H9 (cell line): ENCODE measurements around the gene CDH4. TPM values are rescaled to one million over a fixed set of nuclear protein-coding genes. Genes with fewer than 3 reads are reported as not detected.

Source experiments
- DNase-seq: peaks from one replicate; pipeline ENCODE4 v3.0.0-alpha.2; 2017
- H2AFZ ChIP-seq: one replicate; pipeline ENCODE4 v1.6.1; 2013; ENCODE audit warnings: mild to moderate bottlenecking, low read length, control low read depth, moderate library complexity
- H2AK5ac ChIP-seq: 2 replicates; pipeline ENCODE4 v1.6.1; 2013; ENCODE audit warnings: low read length, control low read depth, mixed read lengths; ENCODE audit not compliant: insufficient read length
- H2BK120ac ChIP-seq: one replicate; pipeline ENCODE4 v1.6.1; 2013; ENCODE audit warnings: low read depth, mild to moderate bottlenecking, low read length, control low read depth, inconsistent platforms; ENCODE audit not compliant: poor library complexity, severe bottlenecking
- H2BK12ac ChIP-seq: 2 replicates; pipeline ENCODE4 v1.6.1; 2013; ENCODE audit warnings: low read length, control low read depth, mixed read lengths, low read depth; ENCODE audit not compliant: insufficient read length
- H2BK15ac ChIP-seq: 2 replicates; pipeline ENCODE4 v1.6.1; 2013; ENCODE audit warnings: low read depth, low read length, control low read depth
- H2BK20ac ChIP-seq: one replicate; pipeline ENCODE4 v1.6.1; 2013; ENCODE audit warnings: low read depth, mild to moderate bottlenecking, low read length, control low read depth, inconsistent platforms; ENCODE audit not compliant: poor library complexity, severe bottlenecking
- H2BK5ac ChIP-seq: 2 replicates; pipeline ENCODE4 v1.6.1; 2013; ENCODE audit warnings: low read length, control low read depth, mixed read lengths; ENCODE audit not compliant: insufficient read length
- H3K14ac ChIP-seq: 2 replicates; pipeline ENCODE4 v1.6.1; 2013; ENCODE audit warnings: low read length, control low read depth; ENCODE audit not compliant: insufficient read depth
- H3K18ac ChIP-seq: 2 replicates; pipeline ENCODE4 v1.6.1; 2013; ENCODE audit warnings: low read depth, mild to moderate bottlenecking, mixed read lengths, low read length, control low read depth; ENCODE audit not compliant: insufficient read length
- H3K23ac ChIP-seq: 2 replicates; pipeline ENCODE4 v1.6.1; 2013; ENCODE audit warnings: low read length, control low read depth, mixed read lengths, low read depth; ENCODE audit not compliant: insufficient read length
- H3K23me2 ChIP-seq: 2 replicates; pipeline ENCODE4 v1.6.1; 2013; ENCODE audit warnings: low read depth, mild to moderate bottlenecking, mixed read lengths, low read length, control low read depth; ENCODE audit not compliant: insufficient read length, poor library complexity, severe bottlenecking
- H3K27ac ChIP-seq: 2 replicates; pipeline ENCODE4 v1.5.1; 2013; ENCODE audit warnings: low read length, control low read depth, mixed read lengths, low read depth; ENCODE audit not compliant: insufficient read length
- H3K27me3 ChIP-seq: 2 replicates; pipeline ENCODE4 v1.6.1; 2013; ENCODE audit warnings: low read length, control low read depth, inconsistent platforms; ENCODE audit not compliant: insufficient read depth
- H3K4ac ChIP-seq: 2 replicates; pipeline ENCODE4 v1.6.1; 2013; ENCODE audit warnings: low read depth, mild to moderate bottlenecking, control low read depth, inconsistent platforms, low read length, moderate library complexity
- H3K4me1 ChIP-seq: 2 replicates; pipeline ENCODE4 v1.6.1; 2013; ENCODE audit warnings: low read length, control low read depth, inconsistent platforms; ENCODE audit not compliant: insufficient read depth
- H3K4me2 ChIP-seq: 2 replicates; pipeline ENCODE4 v1.6.1; 2013; ENCODE audit warnings: low read length, control low read depth, mixed read lengths; ENCODE audit not compliant: insufficient read length, insufficient read depth
- H3K56ac ChIP-seq: 2 replicates; pipeline ENCODE4 v1.6.1; 2013; ENCODE audit warnings: low read depth, mild to moderate bottlenecking, mixed read lengths, low read length, control low read depth; ENCODE audit not compliant: insufficient read length
- H3K79me1 ChIP-seq: 2 replicates; pipeline ENCODE4 v1.6.1; 2013; ENCODE audit warnings: low read depth, mild to moderate bottlenecking, moderate library complexity, low read length, control low read depth, inconsistent platforms; ENCODE audit not compliant: insufficient read depth, poor library complexity, severe bottlenecking
- H3K79me2 ChIP-seq: 2 replicates; pipeline ENCODE4 v1.6.1; 2013; ENCODE audit warnings: low read length, control low read depth, inconsistent platforms; ENCODE audit not compliant: insufficient read depth
- H3K9ac ChIP-seq: 2 replicates; pipeline ENCODE4 v1.6.1; 2013; ENCODE audit warnings: low read length, control low read depth, mixed read lengths; ENCODE audit not compliant: insufficient read length; ENCODE audit errors: extremely low read depth
- H3K9me3 ChIP-seq: one replicate; pipeline ENCODE4 v1.6.1; 2013; ENCODE audit warnings: low read depth, low read length, inconsistent platforms; ENCODE audit not compliant: control insufficient read depth
- H3T11ph ChIP-seq: one replicate; pipeline ENCODE4 v1.6.1; 2013; ENCODE audit warnings: mild to moderate bottlenecking, low read length, control low read depth, inconsistent platforms
- H4K20me1 ChIP-seq: one replicate; pipeline ENCODE4 v1.6.1; 2013; ENCODE audit not compliant: control insufficient read depth, insufficient read length, insufficient read depth
- H4K5ac ChIP-seq: 2 replicates; pipeline ENCODE4 v1.6.1; 2013; ENCODE audit warnings: low read depth, mild to moderate bottlenecking, mixed read lengths, low read length, control low read depth; ENCODE audit not compliant: insufficient read length
- H4K8ac ChIP-seq: replicated peaks from 2 replicates; pipeline ENCODE4 v1.6.1; 2013; ENCODE audit warnings: low read length, control low read depth, mixed read lengths, low read depth; ENCODE audit not compliant: insufficient read length
- H4K91ac ChIP-seq: 2 replicates; pipeline ENCODE4 v1.6.1; 2013; ENCODE audit warnings: low read depth, mild to moderate bottlenecking, moderate library complexity, mixed read lengths, low read length, control low read depth; ENCODE audit not compliant: insufficient read length
- H3K27ac Mint-ChIP-seq, 3 experiments: 2 replicates in 2 of 3; 3 replicates in 1 of 3; pipeline ENCODE4 v1.8.0; 2020 to 2021; ENCODE audit warnings: mixed read lengths in 3 of 3, mild to moderate bottlenecking in 1 of 3, moderate library complexity in 1 of 3
- H3K27me3 Mint-ChIP-seq: 2 replicates; pipeline ENCODE4 v1.8.0; 2021; ENCODE audit warnings: low read depth, mild to moderate bottlenecking, moderate library complexity, mixed read lengths
- H3K36me3 Mint-ChIP-seq, 3 experiments: 2 replicates in 2 of 3; 3 replicates in 1 of 3; pipeline ENCODE4 v1.8.0; 2020 to 2021; ENCODE audit warnings: low read depth in 3 of 3, mixed read lengths in 3 of 3; ENCODE audit not compliant: insufficient read depth in 1 of 3
- H3K4me1 Mint-ChIP-seq, 2 experiments: 2 replicates each; pipeline ENCODE4 v1.8.0; 2020; ENCODE audit warnings: mixed read lengths in 2 of 2
- H3K4me3 Mint-ChIP-seq, 2 experiments: 2 replicates in 1 of 2; 3 replicates in 1 of 2; pipeline ENCODE4 v1.8.0; 2020 to 2021; ENCODE audit warnings: mild to moderate bottlenecking in 2 of 2, mixed read lengths in 2 of 2, moderate library complexity in 1 of 2
- H3K9me3 Mint-ChIP-seq, 2 experiments: 2 replicates in 1 of 2; 3 replicates in 1 of 2; pipeline ENCODE4 v1.8.0; 2020; ENCODE audit warnings: mild to moderate bottlenecking in 2 of 2, mixed read lengths in 2 of 2, moderate library complexity in 1 of 2
- WGBS: extraction: QIAGEN DNeasy Blood & Tissue Kit; methylation state at CpG from one replicate; pipeline ENCODE4 v1.1.7; 2013; ENCODE audit warnings: missing lambda C conversion rate, low lambda C conversion rate, mixed read lengths; ENCODE audit not compliant: insufficient read length; ENCODE audit errors: extremely low coverage; 5-methylcytosine and 5-hydroxymethylcytosine counted together
- total RNA-seq: library from RNA; stranded (reverse); gene quantifications from 2 replicates; pipeline ENCODE4 v1.2.1, GENCODE V29; 2021
- TF ChIP-seq, protein P1 (sequence below): fragments of 200-600 bp; sonication (generic); conservative IDR thresholded peaks from 3 replicates; pipeline ENCODE4 v1.8.0; 2021; ENCODE audit warnings: antibody characterized with exemption, mild to moderate bottlenecking

Gene CDH4
- total RNA-seq, 1 experiment from 2014 or later: 3.0 TPM

DNA sequence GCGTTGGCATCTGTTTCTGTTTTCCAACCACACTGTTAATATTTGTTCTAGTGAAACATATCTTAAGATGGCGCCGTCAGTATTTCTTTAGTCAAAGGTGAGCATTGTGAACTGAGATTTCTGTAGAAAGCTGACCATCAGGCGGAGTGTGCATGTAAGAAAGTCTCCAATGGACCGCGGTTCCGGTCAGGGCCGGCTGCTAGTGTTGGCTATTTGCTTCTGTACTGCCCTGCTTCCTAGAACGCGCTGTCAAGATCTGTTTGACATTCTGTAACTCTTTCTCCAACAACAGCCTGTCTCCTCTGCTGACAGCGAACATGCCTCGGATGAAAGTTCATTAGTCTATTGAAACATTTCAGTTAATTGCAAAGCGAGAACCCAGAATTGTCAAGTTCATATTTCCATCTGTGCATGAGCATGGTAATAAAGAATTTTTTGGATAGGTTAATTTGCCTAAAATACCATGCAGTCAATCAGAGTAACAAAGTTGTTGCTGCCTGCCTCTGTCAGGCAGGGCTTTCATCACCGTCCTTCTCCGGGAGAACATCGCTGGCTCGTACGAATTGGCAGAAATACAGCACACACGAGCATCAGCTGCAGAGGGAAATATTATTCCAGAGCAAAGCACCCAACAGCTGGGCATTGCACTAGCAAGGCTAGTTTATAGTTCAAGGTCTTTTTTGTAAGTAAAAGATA, 369.1 kb downstream of the CDH4 start:
- H3K79me1 ChIP-seq: no peaks in the 10 kb centered on the region
- no peak overlapping the region for H4K91ac ChIP-seq
- H3K9ac ChIP-seq: no peak overlapping the region
- H4K20me1 ChIP-seq: no peaks in the 10 kb centered on the region
- WGBS: no CpG with 5 or more reads among the region's 19 CpGs
- H2BK15ac ChIP-seq: no peak overlapping the region
- no peak overlapping the region for H3K14ac ChIP-seq
- H3T11ph ChIP-seq: no peak overlapping the region
- no peak for DNase-seq
- no peak overlapping the region for H4K5ac ChIP-seq
- no peak overlapping the region for H2AK5ac ChIP-seq
- Mint-ChIP-seq H3K4me3 (no peak overlapping the region), H3K27me3 (peaks cover 83% of the 10 kb centered on the region), H3K4me1 (no peaks in the 10 kb centered on the region), H3K9me3 (peaks cover 7 to 8% of the 10 kb centered on the region in 2 experiments; a peak in 4 of 5 replicates), H3K36me3 (peaks cover 0 to 7% (median 0%) of the 10 kb centered on the region in 3 experiments; a peak in 2 of 7 replicates), H3K27ac (no peak overlapping the region)
- no peak overlapping the region for H3K27ac ChIP-seq
- H3K4ac ChIP-seq: no peak overlapping the region
- H4K8ac ChIP-seq: no peak overlapping the region
- H2BK120ac ChIP-seq: no peak overlapping the region
- H2BK5ac ChIP-seq: no peak overlapping the region
- no peaks in the 10 kb centered on the region for H3K4me1 ChIP-seq
- H2BK20ac ChIP-seq: no peak overlapping the region
- no peak overlapping the region for H2BK12ac ChIP-seq
- TF ChIP-seq, protein P1, sequence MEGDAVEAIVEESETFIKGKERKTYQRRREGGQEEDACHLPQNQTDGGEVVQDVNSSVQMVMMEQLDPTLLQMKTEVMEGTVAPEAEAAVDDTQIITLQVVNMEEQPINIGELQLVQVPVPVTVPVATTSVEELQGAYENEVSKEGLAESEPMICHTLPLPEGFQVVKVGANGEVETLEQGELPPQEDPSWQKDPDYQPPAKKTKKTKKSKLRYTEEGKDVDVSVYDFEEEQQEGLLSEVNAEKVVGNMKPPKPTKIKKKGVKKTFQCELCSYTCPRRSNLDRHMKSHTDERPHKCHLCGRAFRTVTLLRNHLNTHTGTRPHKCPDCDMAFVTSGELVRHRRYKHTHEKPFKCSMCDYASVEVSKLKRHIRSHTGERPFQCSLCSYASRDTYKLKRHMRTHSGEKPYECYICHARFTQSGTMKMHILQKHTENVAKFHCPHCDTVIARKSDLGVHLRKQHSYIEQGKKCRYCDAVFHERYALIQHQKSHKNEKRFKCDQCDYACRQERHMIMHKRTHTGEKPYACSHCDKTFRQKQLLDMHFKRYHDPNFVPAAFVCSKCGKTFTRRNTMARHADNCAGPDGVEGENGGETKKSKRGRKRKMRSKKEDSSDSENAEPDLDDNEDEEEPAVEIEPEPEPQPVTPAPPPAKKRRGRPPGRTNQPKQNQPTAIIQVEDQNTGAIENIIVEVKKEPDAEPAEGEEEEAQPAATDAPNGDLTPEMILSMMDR: no peak
- no peaks in the 10 kb centered on the region for H3K23me2 ChIP-seq
- H3K4me2 ChIP-seq: no peak overlapping the region
- H3K27me3 ChIP-seq: no peaks in the 10 kb centered on the region; the same call in 1 of the 2 replicates
- H3K56ac ChIP-seq: no peak overlapping the region
- H3K23ac ChIP-seq: no peak overlapping the region
- H3K18ac ChIP-seq: no peak overlapping the region
- H3K9me3 ChIP-seq: no peaks in the 10 kb centered on the region
- H3K79me2 ChIP-seq: no peaks in the 10 kb centered on the region
- no peak overlapping the region for H2AFZ ChIP-seq
